Mesenchymal stem cell (in vitro differentiated cells and primary cell): ENCODE results near the gene RAB11FIP4.

Experiments
- DNase-seq: peaks from one replicate; pipeline ENCODE4 v3.0.0-alpha.2; 2013
- H2AFZ ChIP-seq: one replicate; pipeline ENCODE4 v1.6.1; 2013; ENCODE audit warnings: low read depth, mild to moderate bottlenecking, control low read depth, inconsistent platforms, low read length, moderate library complexity
- H2AK5ac ChIP-seq: 2 replicates; pipeline ENCODE4 v1.6.1; 2013; ENCODE audit warnings: low read length, moderate library complexity, mild to moderate bottlenecking, inconsistent platforms; ENCODE audit not compliant: severe bottlenecking
- H2BK120ac ChIP-seq: one replicate; pipeline ENCODE4 v1.6.1; 2013; ENCODE audit warnings: low read depth, mild to moderate bottlenecking, inconsistent platforms, low read length, moderate library complexity
- H2BK12ac ChIP-seq, 2 experiments: one replicate each; pipeline ENCODE4 v1.6.1; 2013; ENCODE audit warnings: inconsistent platforms in 2 of 2, low read length in 2 of 2, mild to moderate bottlenecking in 2 of 2, moderate library complexity in 2 of 2, control low read depth in 1 of 2
- H2BK15ac ChIP-seq: one replicate; pipeline ENCODE4 v1.6.1; 2013; ENCODE audit warnings: mild to moderate bottlenecking, low read depth, inconsistent platforms; ENCODE audit not compliant: poor library complexity, severe bottlenecking
- H2BK5ac ChIP-seq: 2 replicates; pipeline ENCODE4 v1.6.1; 2013; ENCODE audit warnings: low read depth, mild to moderate bottlenecking, low read length, control low read depth, inconsistent platforms; ENCODE audit not compliant: poor library complexity, severe bottlenecking
- H3K14ac ChIP-seq, 2 experiments: one replicate each; pipeline ENCODE4 v1.6.1; 2013; ENCODE audit warnings: inconsistent platforms in 2 of 2, low read length in 2 of 2, control low read depth in 1 of 2, mild to moderate bottlenecking in 1 of 2, moderate library complexity in 1 of 2
- H3K18ac ChIP-seq, 2 experiments: one replicate each; pipeline ENCODE4 v1.6.1; 2013; ENCODE audit warnings: inconsistent platforms in 2 of 2, low read length in 2 of 2, control low read depth in 1 of 2, low read depth in 1 of 2, mild to moderate bottlenecking in 1 of 2
- H3K23ac ChIP-seq, 2 experiments: one replicate each; pipeline ENCODE4 v1.6.1; 2013; ENCODE audit warnings: inconsistent platforms in 2 of 2, low read length in 2 of 2, mild to moderate bottlenecking in 2 of 2, moderate library complexity in 2 of 2, control low read depth in 1 of 2
- H3K27ac ChIP-seq: 2 replicates; pipeline ENCODE4 v1.5.1; 2013; ENCODE audit warnings: mild to moderate bottlenecking, moderate library complexity, low read length, control low read depth, inconsistent platforms; ENCODE audit not compliant: poor library complexity, severe bottlenecking
- H3K27me3 ChIP-seq, 2 experiments: 2 replicates each; pipeline versions ENCODE4 v1.6.1 to v1.7.0; 2013; ENCODE audit warnings: low read length in 2 of 2, mild to moderate bottlenecking in 2 of 2, moderate library complexity in 2 of 2, control low read depth in 1 of 2, inconsistent platforms in 1 of 2; ENCODE audit not compliant: control insufficient read depth in 1 of 2, insufficient read depth in 1 of 2
- H3K36me3 ChIP-seq, 2 experiments: 2 replicates each; pipeline versions ENCODE4 v1.6.1 to v1.7.0; 2013; ENCODE audit warnings: low read length in 2 of 2, control low read depth in 1 of 2, inconsistent platforms in 1 of 2, low read depth in 1 of 2, mild to moderate bottlenecking in 1 of 2; ENCODE audit not compliant: insufficient read depth in 2 of 2, control insufficient read depth in 1 of 2
- H3K4ac ChIP-seq, 2 experiments: one replicate each; pipeline ENCODE4 v1.6.1; 2013; ENCODE audit warnings: inconsistent platforms in 2 of 2, low read length in 2 of 2, mild to moderate bottlenecking in 2 of 2, moderate library complexity in 2 of 2, control low read depth in 1 of 2, low read depth in 1 of 2
- H3K4me1 ChIP-seq: 2 replicates; pipeline ENCODE4 v1.6.1; 2013; ENCODE audit warnings: low read depth, low read length, control low read depth; ENCODE audit not compliant: control insufficient read depth, insufficient read depth
- H3K4me2 ChIP-seq: 2 replicates; pipeline ENCODE4 v1.6.1; 2013; ENCODE audit warnings: low read length, mild to moderate bottlenecking, inconsistent platforms; ENCODE audit not compliant: poor library complexity, severe bottlenecking
- H3K4me3 ChIP-seq, 2 experiments: 2 replicates each; pipeline versions ENCODE4 v1.5.1 to v1.7.0; 2013; ENCODE audit warnings: low read length in 2 of 2, mild to moderate bottlenecking in 2 of 2, control low read depth in 1 of 2, low read depth in 1 of 2; ENCODE audit not compliant: insufficient read depth in 1 of 2
- H3K79me1 ChIP-seq: replicated peaks from 2 replicates; pipeline ENCODE4 v1.6.1; 2013; ENCODE audit warnings: mild to moderate bottlenecking, control low read depth, low read length, inconsistent platforms; ENCODE audit not compliant: poor library complexity, severe bottlenecking
- H3K9ac ChIP-seq: 2 replicates; pipeline ENCODE4 v1.7.0; 2013; ENCODE audit warnings: mild to moderate bottlenecking, low read length, moderate library complexity
- H3K9me3 ChIP-seq: 2 replicates; pipeline ENCODE4 v1.7.0; 2013; ENCODE audit warnings: mild to moderate bottlenecking, low read length; ENCODE audit not compliant: control insufficient read depth
- H4K8ac ChIP-seq: one replicate; pipeline ENCODE4 v1.6.1; 2013; ENCODE audit warnings: inconsistent platforms, mild to moderate bottlenecking, low read length, moderate library complexity
- H4K91ac ChIP-seq: one replicate; pipeline ENCODE4 v1.6.1; 2013; ENCODE audit warnings: mild to moderate bottlenecking, low read length, inconsistent platforms
- WGBS: methylation state at CpG from one replicate; pipeline ENCODE4 v1.1.7; 2013; ENCODE audit warnings: mixed read lengths; 5-methylcytosine and 5-hydroxymethylcytosine counted together

The RAB11FIP4 gene

DNA sequence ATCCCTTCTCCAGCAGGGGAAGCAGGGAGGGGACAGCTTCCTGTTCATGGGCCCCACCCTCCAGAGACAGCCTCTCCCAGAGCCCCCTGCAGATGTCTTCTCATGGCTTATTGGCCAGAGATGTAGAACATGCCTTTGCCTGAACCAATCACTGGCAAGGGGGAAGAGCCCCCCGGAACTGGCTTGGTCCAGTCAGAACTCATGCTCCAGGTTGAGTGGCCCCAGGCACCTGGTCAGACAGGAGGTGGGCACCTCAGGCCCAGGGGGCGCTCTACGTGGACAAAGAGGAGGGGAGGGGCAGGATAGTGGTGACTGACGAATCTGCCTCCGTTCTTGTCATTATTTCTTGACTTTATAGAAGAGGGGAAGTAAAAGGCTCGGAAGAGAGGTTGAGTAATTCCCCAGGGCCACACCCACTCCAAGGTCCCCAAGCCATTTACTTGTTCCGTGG, 23.6 kb downstream of the RAB11FIP4 start:
- no peak overlapping the region for H2AFZ ChIP-seq

DNA sequence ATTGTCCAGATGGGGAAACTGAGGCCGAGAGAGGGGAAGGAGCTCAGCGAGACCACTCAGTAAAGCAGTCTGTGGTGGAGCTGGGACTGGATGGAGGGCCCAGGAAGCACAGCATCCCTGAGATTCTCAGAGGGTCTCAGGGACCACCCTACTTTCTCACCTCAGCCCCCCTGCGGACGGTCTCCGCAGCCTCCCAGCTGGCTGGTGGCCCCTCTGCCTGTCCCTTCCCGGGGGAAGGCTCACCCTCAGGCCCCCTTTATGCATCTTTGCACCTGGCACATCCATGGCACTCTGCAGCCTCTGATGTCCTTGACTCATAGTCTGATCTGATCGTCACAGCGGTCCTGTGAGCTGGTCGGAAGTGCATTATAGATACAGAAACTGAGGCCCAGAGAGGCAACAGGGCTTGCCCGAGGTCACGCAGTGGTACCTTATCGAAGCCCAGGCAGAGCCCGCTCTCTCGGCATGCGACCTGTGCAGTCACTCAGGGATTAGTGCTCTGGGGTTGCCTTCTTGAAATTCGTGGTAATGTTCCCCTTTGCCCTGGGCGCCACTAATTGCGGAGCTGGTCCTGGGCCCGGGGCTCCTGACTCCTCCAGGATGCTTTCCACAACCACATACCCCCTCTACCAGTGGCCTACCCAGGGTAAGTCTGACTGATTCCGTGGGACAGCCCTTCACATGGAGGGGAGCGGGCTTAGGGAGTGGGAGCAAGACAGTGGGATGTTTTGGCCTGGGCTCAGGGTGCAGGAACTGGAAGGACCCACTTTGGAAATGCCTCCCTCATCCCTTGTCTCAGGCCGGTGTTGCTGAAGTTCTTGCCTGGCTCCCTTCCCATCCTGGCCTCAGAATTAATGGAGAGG, 24.4 kb downstream of the RAB11FIP4 start:
- peaks cover 41 to 60% of the 10 kb centered on the region in 2 experiments for H3K27me3 ChIP-seq
- H3K18ac ChIP-seq: no peak overlapping the region
- no peak overlapping the region for H3K4ac ChIP-seq
- no peak overlapping the region for H3K23ac ChIP-seq
- no peaks in the 10 kb centered on the region for H3K4me1 ChIP-seq
- H4K8ac ChIP-seq: no peak overlapping the region
- no peak overlapping the region for H3K4me3 ChIP-seq
- no peak overlapping the region for H2BK5ac ChIP-seq
- H3K14ac ChIP-seq: no peak overlapping the region
- no peak overlapping the region for H2BK12ac ChIP-seq
- no peaks in the 10 kb centered on the region for H3K36me3 ChIP-seq
- no peak overlapping the region for H3K27ac ChIP-seq
- H2BK120ac ChIP-seq: no peak overlapping the region
- H3K4me2 ChIP-seq: no peak overlapping the region
- DNase-seq: no peak
- no peak overlapping the region for H3K9ac ChIP-seq
- H3K79me1 ChIP-seq: no peaks in the 10 kb centered on the region
- H2AFZ ChIP-seq: no peak overlapping the region
- no peaks in the 10 kb centered on the region for H3K9me3 ChIP-seq
- no peak overlapping the region for H2BK15ac ChIP-seq
- H2AK5ac ChIP-seq: no peak overlapping the region
- no peak overlapping the region for H4K91ac ChIP-seq
- WGBS: 90% methylated on average over 20 of the region's 22 CpGs

More for the DNA sequence above, 23.6 kb downstream of the RAB11FIP4 start:
- Histone ChIP-seq H3K27me3 (peaks cover 41 to 56% of the 10 kb centered on the region in 2 experiments), H2BK15ac (no peak overlapping the region), H2BK12ac (no peak overlapping the region), H3K27ac (no peak overlapping the region), H3K36me3 (no peaks in the 10 kb centered on the region), H3K4me2 (no peak overlapping the region), H3K9me3 (no peaks in the 10 kb centered on the region), H4K8ac (no peak overlapping the region), H3K9ac (no peak overlapping the region), H3K4me3 (no peak overlapping the region), H2BK120ac (no peak overlapping the region), H3K79me1 (no peaks in the 10 kb centered on the region), H3K4me1 (no peaks in the 10 kb centered on the region), H3K18ac (no peak overlapping the region), H2BK5ac (no peak overlapping the region), H2AK5ac (no peak overlapping the region), H3K14ac (no peak overlapping the region), H3K4ac (no peak overlapping the region), H3K23ac (no peak overlapping the region), H4K91ac (no peak overlapping the region)
- WGBS: 65% methylated on average over 7 of the region's 7 CpGs
- no peak for DNase-seq

DNA sequence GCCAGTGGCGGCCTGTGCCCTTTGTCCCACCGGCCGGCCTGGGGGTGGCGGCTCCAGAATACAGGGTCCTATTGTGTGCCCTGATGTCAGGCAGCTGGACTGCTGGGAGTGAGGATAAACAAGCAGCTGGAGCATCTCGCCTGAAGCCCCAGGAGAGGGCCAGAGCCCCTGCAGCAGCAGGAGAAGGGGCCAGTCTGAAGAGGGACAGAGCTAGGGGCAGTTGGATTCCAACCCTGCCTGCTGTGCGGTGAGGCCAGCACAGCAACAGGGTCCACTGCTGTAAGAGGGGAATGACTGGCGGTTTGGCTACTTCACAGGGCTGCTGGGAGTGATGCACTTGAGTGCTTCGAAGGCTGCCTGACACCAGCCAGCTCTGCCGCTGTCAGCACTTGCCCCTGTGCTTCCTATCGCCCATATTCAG, 25.0 kb downstream of the RAB11FIP4 start:
- no peak overlapping the region for H3K4me3 ChIP-seq
- no peak overlapping the region for H2AK5ac ChIP-seq
- no peak overlapping the region for H2BK5ac ChIP-seq
- H3K9me3 ChIP-seq: no peaks in the 10 kb centered on the region
- no peak overlapping the region for H3K4ac ChIP-seq
- H3K4me2 ChIP-seq: no peak overlapping the region
- no peaks in the 10 kb centered on the region for H3K79me1 ChIP-seq
- H3K9ac ChIP-seq: no peak overlapping the region
- no peak overlapping the region for H3K18ac ChIP-seq
- no peaks in the 10 kb centered on the region for H3K36me3 ChIP-seq
- WGBS: 62% methylated on average over 10 of the region's 10 CpGs
- no peak overlapping the region for H4K8ac ChIP-seq
- H2BK12ac ChIP-seq: no peak overlapping the region
- no peak overlapping the region for H3K27ac ChIP-seq
- H2AFZ ChIP-seq: no peak overlapping the region
- H3K23ac ChIP-seq: no peak overlapping the region
- no peak for DNase-seq
- H2BK15ac ChIP-seq: no peak overlapping the region
- H3K14ac ChIP-seq: peak overlapping the region in 1 of 2 experiments; percentile 28
- H3K27me3 ChIP-seq: peaks cover 40 to 56% of the 10 kb centered on the region in 2 experiments
- H2BK120ac ChIP-seq: no peak overlapping the region
- no peak overlapping the region for H4K91ac ChIP-seq
- H3K4me1 ChIP-seq: no peaks in the 10 kb centered on the region

DNA sequence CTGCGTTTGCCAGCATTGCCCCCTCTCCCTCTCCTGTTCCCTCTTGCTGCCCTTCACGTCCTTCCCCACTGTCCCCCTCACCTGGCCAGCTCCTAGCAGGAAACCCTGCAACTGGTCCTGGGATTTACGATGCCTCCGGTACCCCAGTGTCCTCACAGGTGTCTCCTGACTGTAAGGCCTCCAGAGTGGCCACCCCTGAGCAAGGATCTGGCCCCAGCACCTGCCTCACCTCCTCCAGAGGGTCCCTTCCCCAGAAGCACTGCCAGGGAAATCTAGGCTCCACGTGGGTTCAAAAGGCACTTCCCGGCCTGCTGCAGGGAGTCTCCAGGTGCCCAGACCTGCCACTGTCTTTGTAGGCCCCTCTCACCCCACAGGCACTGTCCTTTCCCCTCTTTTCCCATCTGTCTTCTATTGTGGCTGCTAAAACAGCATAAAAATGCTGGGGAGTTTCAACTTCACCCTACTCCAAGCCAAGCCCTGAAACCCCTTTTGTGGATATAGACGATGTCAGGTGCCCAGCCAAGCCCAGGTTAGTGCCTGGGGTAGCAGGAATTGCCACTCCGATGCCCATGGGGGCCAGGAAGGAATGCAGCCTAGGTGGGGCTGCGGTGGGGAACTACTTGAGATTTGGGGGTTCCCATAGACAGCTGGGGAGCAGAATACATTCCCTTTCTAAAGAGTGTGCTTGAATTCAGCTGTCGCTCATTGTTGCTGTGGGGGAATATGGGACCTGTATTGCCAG, 25.7 kb downstream of the RAB11FIP4 start:
- no peaks in the 10 kb centered on the region for H3K36me3 ChIP-seq
- no peak overlapping the region for H2BK120ac ChIP-seq
- no peak overlapping the region for H4K8ac ChIP-seq
- no peaks in the 10 kb centered on the region for H3K4me1 ChIP-seq
- no peak overlapping the region for H3K9ac ChIP-seq
- no peak overlapping the region for H3K18ac ChIP-seq
- no peak overlapping the region for H2BK5ac ChIP-seq
- no peak for DNase-seq
- no peak overlapping the region for H3K4me2 ChIP-seq
- no peak overlapping the region for H2AFZ ChIP-seq
- H2BK12ac ChIP-seq: no peak overlapping the region
- H3K23ac ChIP-seq: no peak overlapping the region
- no peak overlapping the region for H3K4me3 ChIP-seq
- H3K27me3 ChIP-seq: peaks cover 33 to 53% of the 10 kb centered on the region in 2 experiments
- H3K4ac ChIP-seq: no peak overlapping the region
- H3K14ac ChIP-seq: no peak overlapping the region
- H2BK15ac ChIP-seq: no peak overlapping the region
- peaks cover 4% of the 10 kb centered on the region for H3K9me3 ChIP-seq
- no peak overlapping the region for H2AK5ac ChIP-seq
- H4K91ac ChIP-seq: no peak overlapping the region
- no peak overlapping the region for H3K27ac ChIP-seq
- WGBS: 76% methylated on average over 10 of the region's 10 CpGs
- H3K79me1 ChIP-seq: no peaks in the 10 kb centered on the region
